Omental fat pad (tissue), 4 donors: ENCODE measurements around the gene LPCAT2. TPM values are rescaled to one million over a fixed set of nuclear protein-coding genes. Genes with fewer than 3 reads are reported as not detected.

ENCODE experiments used
- ATAC-seq: fragments of 150-250 bp; one replicate; pipeline ENCODE4 v1.9.1; 2016; ENCODE audit warnings: mild to moderate bottlenecking, moderate library complexity; ENCODE audit not compliant: low FRiP score
- DNase-seq: peaks from one replicate; pipeline ENCODE4 v3.0.0-alpha.2; 2019; ENCODE audit warnings: low spot score
- total RNA-seq, 4 donors: library from RNA; depleted of rRNA; stranded (reverse); fragments of >200 nt; gene quantifications; one replicate each; pipeline ENCODE4 v1.1.0, GENCODE V29; 2016
- TF ChIP-seq, protein P1 (sequence below), 3 donors: fragments of 450-650 bp; IDR thresholded peaks; one replicate each; pipeline ENCODE4 v1.5.1; 2016 to 2017; ENCODE audit warnings: antibody characterized with exemption in 3 of 3, mild to moderate bottlenecking in 3 of 3, moderate library complexity in 2 of 3

The LPCAT2 gene
- total RNA-seq, 4 donors from 2014 or later = 9.6 to 20.5 (median 15.9) TPM

DNA sequence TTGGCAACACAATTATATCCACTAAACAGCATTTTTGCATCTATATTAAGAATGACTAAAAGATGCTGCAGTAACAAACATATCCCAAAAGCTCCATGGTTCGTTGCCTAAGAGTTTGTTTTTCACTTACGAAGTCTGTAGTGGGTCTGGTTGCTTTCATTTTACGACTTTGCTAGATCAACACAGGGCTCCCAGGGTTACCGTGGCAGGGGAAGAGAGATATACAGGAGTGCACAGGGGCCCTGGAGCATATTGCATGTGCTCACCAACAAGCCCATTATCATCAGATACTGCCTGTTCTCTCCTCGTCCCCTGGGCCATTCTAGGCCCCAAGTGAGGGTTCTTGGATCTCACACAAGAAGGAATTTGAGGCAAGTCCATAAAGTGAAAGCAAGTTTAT is 33.0 kb upstream of the LPCAT2 start:
- ATAC-seq (no peak), DNase-seq (no peak)
- TF ChIP-seq, protein P1, sequence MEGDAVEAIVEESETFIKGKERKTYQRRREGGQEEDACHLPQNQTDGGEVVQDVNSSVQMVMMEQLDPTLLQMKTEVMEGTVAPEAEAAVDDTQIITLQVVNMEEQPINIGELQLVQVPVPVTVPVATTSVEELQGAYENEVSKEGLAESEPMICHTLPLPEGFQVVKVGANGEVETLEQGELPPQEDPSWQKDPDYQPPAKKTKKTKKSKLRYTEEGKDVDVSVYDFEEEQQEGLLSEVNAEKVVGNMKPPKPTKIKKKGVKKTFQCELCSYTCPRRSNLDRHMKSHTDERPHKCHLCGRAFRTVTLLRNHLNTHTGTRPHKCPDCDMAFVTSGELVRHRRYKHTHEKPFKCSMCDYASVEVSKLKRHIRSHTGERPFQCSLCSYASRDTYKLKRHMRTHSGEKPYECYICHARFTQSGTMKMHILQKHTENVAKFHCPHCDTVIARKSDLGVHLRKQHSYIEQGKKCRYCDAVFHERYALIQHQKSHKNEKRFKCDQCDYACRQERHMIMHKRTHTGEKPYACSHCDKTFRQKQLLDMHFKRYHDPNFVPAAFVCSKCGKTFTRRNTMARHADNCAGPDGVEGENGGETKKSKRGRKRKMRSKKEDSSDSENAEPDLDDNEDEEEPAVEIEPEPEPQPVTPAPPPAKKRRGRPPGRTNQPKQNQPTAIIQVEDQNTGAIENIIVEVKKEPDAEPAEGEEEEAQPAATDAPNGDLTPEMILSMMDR (IDR thresholded peaks at IDR 0.05) = no peak

DNA sequence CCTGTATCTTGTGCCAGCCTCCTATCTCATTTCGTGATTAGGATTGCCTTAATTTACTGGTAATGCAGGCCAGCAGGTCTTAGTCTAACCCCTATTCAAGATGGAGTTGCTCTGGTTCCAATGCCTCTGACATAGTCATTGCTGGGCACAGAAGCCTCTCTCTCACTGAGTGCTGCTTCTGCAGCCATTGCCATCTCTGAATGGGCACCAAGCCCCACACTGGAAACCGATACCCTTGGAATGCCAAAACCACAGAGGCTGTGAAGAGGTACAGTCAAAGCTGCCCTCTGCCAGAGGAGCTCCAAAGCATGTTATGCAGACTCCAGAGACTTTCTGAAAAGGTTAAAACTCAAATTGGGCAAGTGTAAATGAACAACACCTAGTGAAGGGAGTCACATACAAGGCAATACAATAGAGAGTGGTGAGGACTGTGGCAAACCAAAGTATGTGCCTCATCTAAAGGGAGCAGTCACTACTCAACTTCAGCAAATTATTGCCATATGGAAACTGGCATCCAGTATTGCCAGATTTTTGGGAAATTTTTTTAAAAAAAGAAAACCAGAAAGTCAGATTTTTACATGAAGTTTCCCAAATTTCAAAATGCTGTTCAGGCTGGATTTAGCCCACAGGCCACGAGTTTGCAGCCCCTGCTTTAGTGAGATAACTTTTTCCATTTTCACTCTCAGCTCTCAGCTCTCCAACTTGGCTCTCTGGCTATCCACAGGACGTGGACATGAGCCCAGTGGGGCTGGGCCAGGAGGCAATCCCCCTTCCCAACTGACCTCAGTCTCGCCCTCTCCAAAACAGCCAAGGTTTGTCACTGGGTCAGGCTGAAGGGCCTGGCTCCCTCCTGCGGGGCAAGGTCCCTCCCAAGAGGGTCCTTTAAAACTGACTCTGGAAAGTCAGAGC is 32.0 kb upstream of the LPCAT2 start:
- TF ChIP-seq, protein P1 (IDR thresholded peaks at IDR 0.05) = no peak
- ATAC-seq (no peak), DNase-seq (no peak)

DNA sequence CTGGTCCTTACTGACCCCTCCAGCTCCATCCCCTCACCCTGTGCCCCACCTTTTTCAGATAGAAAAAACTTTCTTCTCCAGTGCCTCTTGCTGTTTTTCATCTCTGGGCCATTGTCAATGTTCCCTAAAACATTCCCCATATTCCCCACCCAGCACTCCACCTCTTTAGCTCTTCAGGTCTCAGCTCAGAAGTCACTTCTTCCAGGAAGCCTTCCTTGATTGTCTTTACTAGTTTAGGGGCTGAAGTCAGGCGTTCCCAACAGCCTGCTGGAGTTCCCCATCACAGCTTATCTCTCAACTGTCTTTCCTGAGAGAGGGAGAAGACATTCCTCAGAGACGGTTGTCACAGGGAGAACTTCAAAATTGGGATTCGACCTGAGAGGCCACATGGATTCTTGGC is 31.1 kb upstream of the LPCAT2 start:
- DNase-seq (no peak), ATAC-seq (no peak)
- TF ChIP-seq, protein P1 (IDR thresholded peaks at IDR 0.05) = no peak

DNA sequence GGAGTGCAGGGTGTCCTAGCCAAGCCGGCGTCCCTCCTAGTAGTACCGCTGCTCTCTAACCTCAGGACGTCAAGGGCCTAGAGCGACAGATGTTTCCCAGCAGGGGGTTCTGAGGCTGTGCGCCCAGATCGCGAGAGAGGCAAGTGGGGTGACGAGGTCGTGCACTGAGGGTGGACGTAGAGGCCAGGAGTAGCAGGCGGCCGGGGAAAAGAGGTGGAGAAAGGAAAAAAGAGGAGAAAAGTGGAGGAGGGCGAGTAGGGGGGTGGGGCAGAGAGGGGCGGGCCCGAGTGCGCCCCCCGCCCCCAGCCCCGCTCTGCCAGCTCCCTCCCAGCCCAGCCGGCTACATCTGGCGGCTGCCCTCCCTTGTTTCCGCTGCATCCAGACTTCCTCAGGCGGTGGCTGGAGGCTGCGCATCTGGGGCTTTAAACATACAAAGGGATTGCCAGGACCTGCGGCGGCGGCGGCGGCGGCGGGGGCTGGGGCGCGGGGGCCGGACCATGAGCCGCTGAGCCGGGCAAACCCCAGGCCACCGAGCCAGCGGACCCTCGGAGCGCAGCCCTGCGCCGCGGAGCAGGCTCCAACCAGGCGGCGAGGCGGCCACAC is 29.9 kb upstream of the LPCAT2 start, which contains the start of gene MMP2:
TSS of gene MMP2 (plus strand) at position 372 of the 603 bp plus-strand sequence. CDS start 282 bp downstream, outside the sequence.
- ATAC-seq = no peak
- TF ChIP-seq, protein P1 (IDR thresholded peaks at IDR 0.05) = no peak
- DNase-seq = no peak

DNA sequence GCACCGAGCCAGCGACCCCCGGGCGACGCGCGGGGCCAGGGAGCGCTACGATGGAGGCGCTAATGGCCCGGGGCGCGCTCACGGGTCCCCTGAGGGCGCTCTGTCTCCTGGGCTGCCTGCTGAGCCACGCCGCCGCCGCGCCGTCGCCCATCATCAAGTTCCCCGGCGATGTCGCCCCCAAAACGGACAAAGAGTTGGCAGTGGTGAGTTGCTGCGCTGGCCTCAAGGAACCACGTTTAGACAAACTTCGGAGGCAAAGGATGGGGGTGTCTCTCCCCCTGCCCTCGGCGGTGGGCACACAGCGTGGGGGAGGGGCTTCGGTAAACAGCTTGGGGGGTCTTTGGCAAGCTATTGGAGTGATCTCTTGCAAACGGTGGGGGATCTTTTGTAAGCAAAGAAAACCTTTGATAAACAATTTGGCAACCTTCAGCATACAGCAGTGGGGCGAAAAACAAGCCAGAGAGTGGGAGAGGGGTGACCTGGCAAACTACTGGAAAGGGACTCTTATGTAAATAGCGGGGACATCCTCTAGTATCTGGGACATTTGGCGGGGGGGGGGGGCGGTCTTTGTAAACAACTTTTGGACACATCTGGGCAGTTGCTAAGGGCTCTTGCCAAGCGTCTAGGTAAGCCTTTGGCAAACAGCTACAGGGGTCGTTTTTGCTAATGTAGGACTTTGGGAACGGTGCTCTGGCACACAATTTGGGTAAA is 29.3 kb upstream of the LPCAT2 start:
- TF ChIP-seq, protein P1 (IDR thresholded peaks at IDR 0.05) = no peak
- no peak for ATAC-seq
- DNase-seq = no peak

DNA sequence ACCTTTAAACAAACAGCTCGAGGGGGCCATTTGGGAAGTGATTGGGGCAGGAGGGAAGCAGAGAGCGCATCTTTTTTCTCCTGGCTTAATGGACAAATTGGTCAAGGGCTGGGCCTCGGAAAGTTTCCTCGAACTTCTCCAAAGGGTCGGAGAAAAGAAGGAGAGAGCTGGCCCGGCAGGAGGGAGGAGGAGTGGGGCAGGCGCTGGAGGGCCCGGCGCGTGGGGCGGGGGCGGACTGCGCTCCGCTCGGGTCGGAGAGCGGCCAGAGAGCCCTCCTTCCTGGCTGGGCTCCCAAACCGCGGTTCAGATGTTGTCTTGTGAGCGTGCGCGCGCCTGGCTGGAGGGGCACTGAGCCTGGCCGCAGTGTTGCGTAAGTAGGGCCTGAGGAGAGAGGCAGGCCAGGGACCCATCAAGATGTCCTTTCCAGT is 28.6 kb upstream of the LPCAT2 start:
- TF ChIP-seq, protein P1 (IDR thresholded peaks at IDR 0.05) = no peak
- peak; percentile 69 for ATAC-seq
- peak; percentile 53 for DNase-seq
